Lung (tissue), 12 donors: ENCODE results near the gene CAMSAP3. TPM values are rescaled to one million over a fixed set of nuclear protein-coding genes. Genes with fewer than 3 reads are reported as not detected.

Experiments used
- ATAC-seq: fragments of 200-7000 bp; cut with Tn5 transposase; one replicate; pipeline ENCODE4 v1.9.1; 2020; ENCODE audit warnings: moderate number of reproducible peaks; ENCODE audit not compliant: insufficient read depth, low FRiP score
- DNase-seq, 3 donors: peaks; one replicate each; pipeline ENCODE4 v3.0.0-alpha.2; 2013 to 2017
- H3K27ac ChIP-seq, 2 donors: one replicate each; pipeline ENCODE4 v1.5.1; 2013; ENCODE audit warnings: mild to moderate bottlenecking in 2 of 2, moderate library complexity in 2 of 2, control low read depth in 1 of 2, inconsistent platforms in 1 of 2, low read depth in 1 of 2, low read length in 1 of 2
- H3K27me3 ChIP-seq, 3 donors: one replicate each; pipeline ENCODE4 v1.5.1; 2013; ENCODE audit warnings: low read length in 2 of 3; ENCODE audit not compliant: control insufficient read depth in 3 of 3, insufficient read depth in 3 of 3
- H3K36me3 ChIP-seq, 4 donors: one replicate each; pipeline ENCODE4 v1.5.1; 2013; ENCODE audit warnings: low read length in 4 of 4, mild to moderate bottlenecking in 1 of 4, moderate library complexity in 1 of 4; ENCODE audit not compliant: control insufficient read depth in 4 of 4, insufficient read depth in 4 of 4
- H3K4me1 ChIP-seq, 5 donors: one replicate each; pipeline ENCODE4 v1.5.1; 2013; ENCODE audit warnings: low read length in 5 of 5, mild to moderate bottlenecking in 2 of 5, moderate library complexity in 1 of 5; ENCODE audit not compliant: control insufficient read depth in 5 of 5, insufficient read depth in 5 of 5
- H3K4me3 ChIP-seq: one replicate; pipeline ENCODE4 v1.5.1; 2013; ENCODE audit warnings: mild to moderate bottlenecking, control low read depth, moderate library complexity
- H3K9ac ChIP-seq, 2 donors: one replicate each; pipeline ENCODE4 v1.5.1; 2013; ENCODE audit warnings: low read length in 2 of 2, control low read depth in 1 of 2; ENCODE audit not compliant: insufficient read depth in 1 of 2
- H3K9me3 ChIP-seq, 4 donors: one replicate each; pipeline ENCODE4 v1.5.1; 2013; ENCODE audit warnings: low read length in 3 of 4, mild to moderate bottlenecking in 1 of 4, moderate library complexity in 1 of 4; ENCODE audit not compliant: control insufficient read depth in 4 of 4, insufficient read depth in 3 of 4
- CTCF ChIP-seq: IDR thresholded peaks from 2 replicates; pipeline ENCODE4 v1.5.1; 2012; ENCODE audit warnings: mild to moderate bottlenecking; ENCODE audit errors: control extremely low read depth, extremely low read depth
- WGBS, 2 donors: extraction: QIAGEN DNeasy Blood & Tissue Kit; methylation state at CpG; one replicate each; pipeline ENCODE4 v1.1.7; 2013; 5-methylcytosine and 5-hydroxymethylcytosine counted together
- polyA plus RNA-seq, 2 donors: library from polyadenylated mRNA; stranded (reverse); fragments of 200-250 nt; gene quantifications; one replicate each; pipeline ENCODE4 v1.2.1, GENCODE V29; 2013
- total RNA-seq, 2 donors: library from RNA; depleted of rRNA in 1 of 2; stranded (reverse); fragments of >200 nt in 1 of 2; gene quantifications; one replicate each; pipeline ENCODE4 v1.2.1, GENCODE V29; 2014 to 2021
- donor health status: control.
- donor health status: control.
- donor health status: Bipolar disorder and iron deficiency.
- donor health status: healthy.
- donor health status: DM: yes; HTN: yes; CAD: no.

Gene CAMSAP3
- total and polyA plus RNA-seq, 4 donors, result 9.2 to 30.4 (median 19.2) TPM

- Histone ChIP-seq H3K36me3 (peaks cover 6 to 57% (median 14%) of the 10 kb centered on the region in 4 donors), H3K4me3 (no peak overlapping the region), H3K9me3 (no peaks in the 10 kb centered on the region), H3K9ac (no peak overlapping the region), H3K4me1 (peaks cover 0 to 10% (median 4%) of the 10 kb centered on the region in 5 donors), H3K27ac (peak overlapping the region in 1 of 2 donors; percentile 82), H3K27me3 (no peaks in the 10 kb centered on the region)
- no peak for TF ChIP-seq CTCF
- DNase-seq (no peak), ATAC-seq (no peak)
- WGBS, 2 donors, result 92 to 95% methylated on average over 12 of the region's 12 CpGs
Observed at GRCh38 chr19:7617172-7617571, 21.5 kb downstream of the CAMSAP3 start.

GRCh38 chr19:7617735-7618134 lies 22.1 kb downstream of the CAMSAP3 start:
- Histone ChIP-seq H3K9me3 (no peaks in the 10 kb centered on the region), H3K27ac (peak overlapping the region in 1 of 2 donors; percentile 82), H3K4me1 (peaks cover 0 to 10% (median 4%) of the 10 kb centered on the region in 5 donors), H3K36me3 (peaks cover 6 to 60% (median 15%) of the 10 kb centered on the region in 4 donors), H3K4me3 (no peak overlapping the region), H3K9ac (no peak overlapping the region), H3K27me3 (no peaks in the 10 kb centered on the region)
- WGBS, 2 donors, result 73 to 86% methylated on average over 28 of the region's 28 CpGs
- no peak for DNase-seq
- no peak for TF ChIP-seq CTCF
- no peak for ATAC-seq

- H3K4me3 ChIP-seq, result no peak overlapping the region
- H3K27me3 ChIP-seq, result no peaks in the 10 kb centered on the region
- peaks cover 10 to 66% (median 18%) of the 10 kb centered on the region in 4 donors for H3K36me3 ChIP-seq
- 61 to 75% methylated on average over 4 of the region's 4 CpGs for WGBS, 2 donors
- TF ChIP-seq CTCF, result no peak
- peaks cover 0 to 10% (median 4%) of the 10 kb centered on the region in 5 donors for H3K4me1 ChIP-seq
- no peak for DNase-seq
- ATAC-seq, result no peak
- H3K9ac ChIP-seq, result no peak overlapping the region
- no peaks in the 10 kb centered on the region for H3K9me3 ChIP-seq
- peak overlapping the region in 1 of 2 donors; percentile 82 for H3K27ac ChIP-seq
Observed at GRCh38 chr19:7618348-7618747, 22.7 kb downstream of the CAMSAP3 start.
